Measurements from ENCODE around the gene HSPA5.

GRCh38 chr9:125218621-125219020, 22.5 kb downstream of the HSPA5 start:
- TF ChIP-seq GATA2 (IDR thresholded peaks at IDR 0.05; ENCODE audit: low read depth, low read length) (no peak), GATA3 (IDR thresholded peaks at IDR 0.05; ENCODE audit: low read depth, low read length) (no peak)
